Activated CD4-positive, alpha-beta T cell treated with anti-CD3 and anti-CD28 coated beads for 36 hours (primary cell): ENCODE data around the gene ATP8B1. TPM values are rescaled to one million over a fixed set of nuclear protein-coding genes. Genes with fewer than 3 reads are reported as not detected.
"Not testable (repeated sequence)": the region's sequence is repeated elsewhere in the genome, so short reads cannot be mapped to it uniquely, and the experiment has no call there.

Experiments used
- ATAC-seq: fragments of 200-7000 bp; cut with Tn5 transposase; one replicate; pipeline ENCODE4 v1.10.0; 2021; ENCODE audit warnings: mild to moderate bottlenecking, moderate library complexity
- CTCF ChIA-PET: fragments of 350-600 bp; sonication (Branson Sonifier 250); formaldehyde crosslinking; loops from one replicate; lab custom pipeline; 2021; ENCODE audit warnings: antibody characterized with exemption; lab: Charles Lee
- POLR2A ChIA-PET: fragments of 350-600 bp; sonication (Branson Sonifier 250); formaldehyde crosslinking; loops from one replicate; lab custom pipeline; 2021; ENCODE audit warnings: antibody characterized with exemption, inconsistent platforms; lab: Charles Lee
- DNase-seq: peaks from one replicate; pipeline ENCODE4 v3.0.0-alpha.2; 2020
- H3K27ac Mint-ChIP-seq: one replicate; pipeline ENCODE4 v1.8.0; 2021; ENCODE audit warnings: mixed read lengths
- H3K27me3 Mint-ChIP-seq: one replicate; pipeline ENCODE4 v1.8.0; 2021; ENCODE audit warnings: mixed read lengths
- H3K36me3 Mint-ChIP-seq: one replicate; pipeline ENCODE4 v1.8.0; 2021; ENCODE audit warnings: low read depth, mixed read lengths
- H3K4me1 Mint-ChIP-seq: one replicate; pipeline ENCODE4 v1.8.0; 2021; ENCODE audit warnings: mixed read lengths
- H3K4me3 Mint-ChIP-seq: one replicate; pipeline ENCODE4 v1.8.0; 2021; ENCODE audit warnings: mild to moderate bottlenecking, moderate library complexity, mixed read lengths
- H3K9me3 Mint-ChIP-seq: one replicate; pipeline ENCODE4 v1.8.0; 2021; ENCODE audit warnings: low read depth, mixed read lengths
- intact Hi-C, 2 experiments: fragments of 100-400 bp; cut with DNase I in 1 of 2; cut with micrococcal nuclease in 1 of 2; formaldehyde crosslinking; loops; one replicate each; pipeline versions ENCODE4 v1.14.2 to v1.15.1; 2022 to 2024; cut with DNase I, micrococcal nuclease
- total RNA-seq, 2 experiments: library from RNA; stranded (reverse); gene quantifications; one replicate each; pipeline ENCODE4 v1.2.3, GENCODE V29; 2021

ATP8B1 gene
- total RNA-seq, 2 experiments from 2014 or later, result not detected

DNA sequence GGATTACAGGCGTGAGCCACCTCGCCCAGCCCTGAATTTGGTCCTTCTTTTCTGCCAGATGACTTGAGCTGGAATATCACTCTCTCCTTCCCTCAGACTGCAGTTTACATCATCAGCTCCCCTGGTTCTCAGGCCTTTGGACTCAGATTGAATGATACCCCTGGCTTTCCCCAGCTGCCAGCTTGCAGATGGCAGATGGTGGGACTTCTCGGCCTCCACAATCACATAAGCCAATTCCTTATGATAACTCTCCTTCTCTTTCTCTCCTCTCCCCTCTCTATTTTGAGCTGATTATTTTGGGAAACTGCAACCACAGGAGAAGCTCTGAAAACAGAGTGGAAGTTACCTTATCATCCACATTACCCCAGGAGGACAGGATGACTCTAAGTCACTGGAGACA, 33.4 kb upstream of the ATP8B1 start:
- Mint-ChIP-seq H3K4me1 (peaks cover 33% of the 10 kb centered on the region), H3K27me3 (peaks cover 28% of the 10 kb centered on the region), H3K27ac (no peak overlapping the region), H3K4me3 (no peak overlapping the region), H3K9me3 (peaks cover 4% of the 10 kb centered on the region), H3K36me3 (peaks cover 6% of the 10 kb centered on the region)
- intact Hi-C loops, result loop anchor here in 1 of 2 experiments (5.0 to 10.0 kb wide), 5 partner anchors 706 to 1201 kb away; no protein-coding TSS in a partner anchor
- CTCF ChIA-PET, result no interaction called here
- ATAC-seq (no peak), DNase-seq (no peak)
- POLR2A ChIA-PET, result no interaction called here

DNA sequence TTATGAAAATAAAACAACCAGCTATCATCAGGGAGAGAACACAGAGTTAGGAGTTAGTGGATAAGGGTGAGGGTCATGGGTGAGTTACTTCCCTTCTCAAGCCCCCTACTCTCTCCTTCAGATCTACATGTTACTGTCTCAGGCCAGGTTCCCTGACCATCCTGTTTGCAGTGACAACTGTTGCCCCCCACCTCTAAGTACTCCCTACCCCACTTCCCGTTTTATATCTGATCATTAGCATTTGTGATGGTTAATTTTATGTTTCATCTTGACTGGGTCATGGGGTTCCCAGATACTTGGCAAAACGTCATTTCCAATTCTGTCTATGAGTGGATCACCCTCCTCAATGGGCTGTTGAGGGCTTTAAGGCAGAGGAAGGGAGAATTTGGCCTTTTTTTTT, 32.8 kb upstream of the ATP8B1 start:
- H3K36me3 Mint-ChIP-seq, result peaks cover 6% of the 10 kb centered on the region
- POLR2A ChIA-PET, result no interaction called here
- no peak overlapping the region for H3K27ac Mint-ChIP-seq
- CTCF ChIA-PET, result no interaction called here
- H3K4me1 Mint-ChIP-seq, result peaks cover 27% of the 10 kb centered on the region
- H3K4me3 Mint-ChIP-seq, result no peak overlapping the region
- DNase-seq, result no peak
- peaks cover 7% of the 10 kb centered on the region for H3K9me3 Mint-ChIP-seq
- intact Hi-C loops, result loop anchor here in 1 of 2 experiments (5.0 to 10.0 kb wide), 5 partner anchors 706 to 1201 kb away; no protein-coding TSS in a partner anchor
- peaks cover 28% of the 10 kb centered on the region for H3K27me3 Mint-ChIP-seq
- no peak for ATAC-seq

DNA sequence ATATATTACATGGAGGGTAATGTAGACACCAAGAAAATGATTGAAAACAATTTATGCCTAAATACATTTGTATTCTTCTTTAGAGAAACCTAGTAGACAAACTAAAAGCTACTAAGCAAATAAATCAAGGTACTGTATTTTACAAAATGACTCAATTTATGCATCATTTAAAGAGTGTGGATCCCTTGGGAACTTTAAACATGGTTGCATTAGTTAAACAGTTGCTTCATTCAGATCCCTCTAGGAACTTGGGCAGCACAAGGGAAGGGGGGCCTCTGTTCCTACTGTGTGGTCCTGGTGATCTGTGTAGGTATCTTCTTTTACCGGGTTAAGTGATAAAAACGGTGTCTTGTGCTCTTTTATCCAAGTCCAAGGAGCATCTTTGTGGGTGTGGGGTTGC, 31.5 kb upstream of the ATP8B1 start:
- Mint-ChIP-seq H3K27ac (no peak overlapping the region), H3K4me1 (peaks cover 27% of the 10 kb centered on the region), H3K9me3 (peaks cover 11% of the 10 kb centered on the region), H3K4me3 (no peak overlapping the region), H3K27me3 (peaks cover 26% of the 10 kb centered on the region), H3K36me3 (peaks cover 6% of the 10 kb centered on the region)
- intact Hi-C loops, result loop anchor here in 1 of 2 experiments (5.0 to 10.0 kb wide), 5 partner anchors 708 to 1203 kb away; no protein-coding TSS in a partner anchor
- ChIA-PET CTCF (no interaction called here), POLR2A (no interaction called here)
- ATAC-seq, result no peak
- DNase-seq, result no peak

DNA sequence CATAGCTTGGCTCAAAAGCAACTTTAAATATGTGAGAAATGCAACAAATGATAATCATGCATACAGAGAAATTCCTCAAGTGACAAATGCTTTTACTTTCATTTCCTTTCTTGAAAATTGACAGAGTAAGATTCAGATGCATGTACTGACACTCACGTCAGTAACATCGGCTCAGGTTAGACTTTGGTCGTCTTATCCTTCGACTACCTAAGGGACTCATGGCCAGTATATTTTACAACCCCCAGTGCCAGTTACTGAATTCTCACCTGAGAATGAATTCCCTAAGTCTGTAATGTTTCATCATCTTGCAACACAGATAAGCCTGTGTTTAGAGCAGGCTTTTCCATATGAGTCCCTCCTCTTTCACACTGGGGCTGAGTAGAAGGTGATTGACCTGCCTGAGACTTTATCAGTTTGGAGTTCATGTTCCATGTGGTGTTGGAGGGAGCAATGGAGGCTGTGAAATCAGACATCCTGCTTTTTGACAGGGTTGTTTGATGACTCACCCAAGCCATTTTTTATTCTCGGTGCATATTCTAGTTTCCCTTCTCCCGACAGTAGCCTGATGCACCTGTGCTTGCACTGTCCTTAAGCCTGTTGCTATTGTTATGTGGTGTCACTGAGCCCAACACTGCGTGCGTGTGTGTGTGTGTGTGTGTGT, 30.5 kb upstream of the ATP8B1 start:
- CTCF ChIA-PET, result interaction anchor here (0.8 kb wide), 1 partner anchor 48 kb away, joined by 3 read pairs; no protein-coding TSS in a partner anchor

DNA sequence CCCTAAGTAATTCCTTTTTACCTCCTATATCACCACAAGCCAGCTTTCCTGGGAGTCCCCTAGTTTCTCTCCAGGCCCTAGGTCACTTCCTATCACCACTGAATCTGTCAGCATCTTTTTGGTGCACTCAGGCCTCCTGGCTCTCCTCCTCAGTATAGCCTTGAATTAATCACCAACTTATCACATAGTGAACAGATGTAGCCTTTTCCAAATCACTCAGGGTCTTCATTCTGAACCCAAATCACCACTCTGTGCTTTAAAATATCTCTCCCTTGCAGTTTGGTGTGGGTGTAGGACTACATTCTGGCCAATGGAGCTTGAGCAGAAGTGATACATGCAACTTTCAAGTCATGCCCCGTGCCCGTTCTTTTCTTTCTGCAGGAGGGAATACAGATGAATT, 29.6 kb upstream of the ATP8B1 start:
- Mint-ChIP-seq H3K9me3 (peaks cover 11% of the 10 kb centered on the region), H3K36me3 (peaks cover 6% of the 10 kb centered on the region), H3K27me3 (peaks cover 26% of the 10 kb centered on the region), H3K27ac (no peak overlapping the region), H3K4me1 (peaks cover 17% of the 10 kb centered on the region), H3K4me3 (no peak overlapping the region)
- ChIA-PET POLR2A (interaction anchor here (0.5 to 0.7 kb wide), 2 partner anchors 19 to 885 kb away, joined by 3 to 6 read pairs; no protein-coding TSS in a partner anchor), CTCF (interaction anchor here (0.7 kb wide), 1 partner anchor 305 kb away, joined by 3 read pairs; no protein-coding TSS in a partner anchor)
- ATAC-seq (no peak), DNase-seq (no peak)
- intact Hi-C loops, result loop anchor here in 1 of 2 experiments (2.0 to 10.0 kb wide), 4 partner anchors 202 to 862 kb away; no protein-coding TSS in a partner anchor

More for the DNA sequence above, 30.5 kb upstream of the ATP8B1 start:
- ATAC-seq, result peak; percentile 49
- Mint-ChIP-seq H3K27ac (peak overlapping the region; percentile 59), H3K9me3 (peaks cover 11% of the 10 kb centered on the region), H3K27me3 (peaks cover 29% of the 10 kb centered on the region), H3K4me1 (peaks cover 26% of the 10 kb centered on the region), H3K4me3 (peak overlapping the region; percentile 30), H3K36me3 (peaks cover 6% of the 10 kb centered on the region)
- peak; percentile 56 for DNase-seq
- POLR2A ChIA-PET, result interaction anchor here (0.5 to 0.7 kb wide), 2 partner anchors 20 to 886 kb away, joined by 3 to 6 read pairs; no protein-coding TSS in a partner anchor
- intact Hi-C loops, result loop anchor here in 1 of 2 experiments (2.0 to 10.0 kb wide), 4 partner anchors 203 to 861 kb away; no protein-coding TSS in a partner anchor

DNA sequence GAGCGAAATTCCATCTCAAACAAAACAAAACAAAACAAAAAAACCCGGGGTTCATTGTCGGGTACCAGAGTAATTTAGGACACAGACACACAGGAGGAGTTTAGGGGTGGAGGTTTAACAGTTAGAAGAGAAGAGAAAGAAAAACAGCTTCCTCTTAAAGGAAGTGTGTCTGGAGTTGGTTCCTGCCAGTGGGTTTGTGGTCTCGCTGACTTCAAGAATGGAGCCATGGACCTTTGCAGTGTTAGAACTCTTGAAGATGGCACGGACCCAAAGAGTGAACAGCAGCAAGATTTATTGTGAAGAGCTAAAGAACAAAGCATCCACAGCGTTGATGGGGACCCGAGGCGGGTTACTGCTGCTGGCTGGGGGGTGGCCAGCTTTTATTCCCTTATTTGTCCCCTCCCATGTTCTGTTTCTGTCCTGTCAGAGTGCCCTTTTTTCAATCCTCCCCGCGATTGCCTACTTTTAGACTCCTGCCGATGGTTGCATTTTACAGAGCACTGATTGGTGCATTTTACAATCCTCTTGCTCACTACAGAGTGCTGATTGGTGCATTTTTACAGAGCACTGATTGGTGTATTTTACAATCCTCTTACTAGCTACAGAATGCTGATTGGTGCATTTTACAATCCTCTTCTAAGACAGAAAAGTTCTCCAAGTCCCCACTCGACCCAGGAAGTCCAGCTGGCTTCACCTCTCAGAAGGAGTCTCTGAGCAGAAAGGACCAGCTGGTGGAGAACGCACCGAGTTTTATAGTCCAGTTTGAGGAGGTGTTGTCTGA, 28.7 kb upstream of the ATP8B1 start:
- intact Hi-C loops, result loop anchor here in 1 of 2 experiments (2.0 to 10.0 kb wide), 4 partner anchors 201 to 863 kb away; no protein-coding TSS in a partner anchor
- Mint-ChIP-seq H3K27ac (no peak overlapping the region), H3K4me3 (no peak overlapping the region), H3K9me3 (peaks cover 11% of the 10 kb centered on the region), H3K4me1 (peaks cover 16% of the 10 kb centered on the region), H3K27me3 (peaks cover 26% of the 10 kb centered on the region), H3K36me3 (peaks cover 6% of the 10 kb centered on the region)
- POLR2A ChIA-PET, result no interaction called here
- CTCF ChIA-PET, result interaction anchor here (0.7 kb wide), 1 partner anchor 306 kb away, joined by 3 read pairs; no protein-coding TSS in a partner anchor
- DNase-seq, result no peak
- ATAC-seq, result no peak

DNA sequence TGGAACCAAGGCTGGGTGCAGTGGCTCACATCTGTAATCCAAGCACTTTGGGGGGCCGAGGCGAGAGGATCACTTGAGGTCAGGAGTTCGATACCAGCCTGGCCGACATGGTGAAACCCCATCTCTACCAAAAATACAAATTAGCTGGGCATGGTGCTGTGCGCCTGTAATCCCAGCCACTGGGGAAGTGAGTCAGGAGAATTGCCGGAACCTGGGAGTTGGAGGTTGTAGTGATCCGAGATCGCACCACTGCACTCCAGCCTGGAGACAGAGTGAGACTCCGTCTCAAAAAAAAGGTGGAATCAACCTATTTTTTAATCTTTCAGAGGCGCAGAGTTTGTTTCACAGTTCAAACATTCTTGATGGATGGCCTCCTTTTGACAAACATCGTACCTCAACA, 24.5 kb upstream of the ATP8B1 start:
- intact Hi-C loops, result no loop called here
- Mint-ChIP-seq H3K27me3 (peaks cover 14% of the 10 kb centered on the region), H3K4me1 (peaks cover 2% of the 10 kb centered on the region), H3K36me3 (peaks cover 4% of the 10 kb centered on the region), H3K4me3 (no peak overlapping the region), H3K27ac (no peak overlapping the region), H3K9me3 (peaks cover 11% of the 10 kb centered on the region)
- DNase-seq (no peak), ATAC-seq (no peak)
- CTCF ChIA-PET, result interaction anchor here (0.6 kb wide), 1 partner anchor 21 kb away, joined by 3 read pairs; no protein-coding TSS in a partner anchor
- POLR2A ChIA-PET, result no interaction called here

DNA sequence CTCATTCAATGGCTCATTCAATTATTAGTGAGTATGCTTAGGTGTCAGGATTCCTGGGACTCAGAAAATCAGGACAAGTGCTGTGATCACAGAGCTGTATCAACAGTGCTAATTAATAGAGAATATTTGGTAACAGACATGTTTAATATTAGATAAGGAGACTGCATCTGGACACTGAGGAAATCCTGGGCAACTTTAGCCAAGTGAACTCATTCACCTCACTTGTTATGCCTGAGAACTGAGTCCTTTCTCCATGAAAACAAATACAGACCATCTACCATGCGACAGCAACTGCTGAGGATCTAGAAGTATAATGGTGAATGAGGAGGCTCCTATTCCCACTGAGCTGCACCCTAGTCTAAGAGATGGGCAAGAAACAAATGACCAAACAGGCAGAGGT, 23.1 kb upstream of the ATP8B1 start:
- Mint-ChIP-seq H3K27me3 (peaks cover 10% of the 10 kb centered on the region), H3K9me3 (peaks cover 4% of the 10 kb centered on the region), H3K36me3 (no peaks in the 10 kb centered on the region), H3K4me1 (no peaks in the 10 kb centered on the region), H3K27ac (no peak overlapping the region), H3K4me3 (no peak overlapping the region)
- intact Hi-C loops, result no loop called here
- ATAC-seq, result no peak
- no peak for DNase-seq
- ChIA-PET CTCF (interaction anchor here (0.6 kb wide), 1 partner anchor 89 kb away, joined by 3 read pairs; no protein-coding TSS in a partner anchor), POLR2A (no interaction called here)

DNA sequence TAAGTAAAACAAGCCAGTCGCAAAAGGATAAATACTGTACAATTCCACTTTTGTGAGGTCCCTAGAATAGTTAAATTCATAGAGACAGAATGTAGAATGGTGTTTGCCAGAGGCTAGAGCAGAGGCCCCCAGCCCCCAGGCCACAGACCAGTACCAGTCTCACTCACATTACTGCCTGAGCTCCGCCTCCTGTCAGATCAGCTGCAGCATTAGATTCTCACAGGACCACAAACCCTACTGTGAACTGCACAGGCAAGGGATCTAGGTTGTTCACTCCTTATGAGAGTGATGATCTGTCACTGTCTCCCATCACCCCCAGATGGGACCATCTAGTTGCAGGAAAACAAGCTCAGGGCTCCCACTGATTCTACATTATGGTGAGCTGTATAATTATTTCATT, 17.5 kb upstream of the ATP8B1 start:
- H3K36me3 Mint-ChIP-seq, DNase-seq, H3K4me1 Mint-ChIP-seq, H3K9me3 Mint-ChIP-seq, H3K4me3 Mint-ChIP-seq, POLR2A ChIA-PET, H3K27ac Mint-ChIP-seq, intact Hi-C loops, ATAC-seq, CTCF ChIA-PET: not testable (repeated sequence)
- H3K27me3 Mint-ChIP-seq, result peaks cover 11% of the 10 kb centered on the region

DNA sequence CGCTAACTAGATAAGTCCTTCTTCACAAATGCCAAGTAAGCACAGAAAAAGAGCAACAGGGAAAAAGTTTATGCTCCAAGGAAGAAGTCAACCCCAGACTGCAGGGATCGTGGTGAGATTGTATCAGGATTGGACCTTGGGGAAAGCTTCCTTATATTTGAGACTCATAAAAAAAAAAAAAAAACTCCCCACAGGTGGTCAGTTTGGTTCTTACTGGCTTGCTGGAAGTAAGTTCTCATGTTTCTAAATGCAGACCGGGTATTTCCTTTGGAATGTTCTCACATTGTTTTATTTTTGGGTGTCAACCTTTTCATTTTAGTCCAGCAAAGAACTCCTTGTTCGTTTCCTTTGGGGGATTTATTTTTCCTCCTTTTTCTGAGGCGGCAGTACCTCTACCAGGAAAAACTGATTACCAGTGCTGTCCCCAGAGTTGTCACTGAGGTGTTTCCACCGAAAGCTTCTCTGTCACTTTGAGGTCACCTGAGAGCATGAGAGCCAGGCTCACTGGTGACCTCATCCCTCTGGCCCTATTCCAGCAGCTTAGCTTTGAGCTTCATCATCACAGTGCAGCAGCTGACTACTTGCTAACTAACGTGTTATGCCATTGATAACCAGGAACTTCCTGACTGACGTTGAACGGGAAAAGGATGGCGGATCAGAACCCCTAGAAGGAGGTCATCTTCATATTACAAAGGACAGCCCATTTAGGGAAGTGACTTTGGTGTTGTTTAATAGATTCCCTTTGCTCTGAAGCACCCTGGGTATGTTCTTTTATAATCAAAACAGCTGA, 16.8 kb upstream of the ATP8B1 start:
- Mint-ChIP-seq H3K36me3 (no peaks in the 10 kb centered on the region), H3K4me3 (no peak overlapping the region), H3K27me3 (peaks cover 11% of the 10 kb centered on the region), H3K27ac (no peak overlapping the region), H3K4me1 (no peaks in the 10 kb centered on the region), H3K9me3 (no peaks in the 10 kb centered on the region)
- ChIA-PET CTCF (no interaction called here), POLR2A (no interaction called here)
- ATAC-seq (no peak), DNase-seq (peak; percentile 27)
- intact Hi-C loops, result no loop called here

DNA sequence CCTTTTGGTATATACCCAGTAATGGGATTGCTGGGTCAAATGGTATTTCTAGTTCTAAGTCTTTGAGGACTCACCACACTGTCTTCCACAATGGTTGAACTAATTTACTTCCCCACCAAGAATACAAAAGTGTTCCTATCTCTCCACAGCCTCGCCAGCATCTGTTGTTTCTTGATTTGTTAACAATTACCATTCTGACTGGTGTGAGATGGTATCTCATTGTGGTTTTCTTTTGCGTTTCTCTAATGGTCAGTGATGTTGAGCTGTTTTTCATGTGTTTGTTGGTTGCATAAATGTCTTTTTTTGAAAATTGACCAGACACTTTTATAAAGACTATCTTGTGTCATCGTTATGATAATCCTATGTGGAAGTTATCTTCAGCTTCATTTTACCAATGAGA, 16.0 kb upstream of the ATP8B1 start:
- intact Hi-C loops, result no loop called here
- ATAC-seq (no peak), DNase-seq (no peak)
- Mint-ChIP-seq H3K4me3 (no peak overlapping the region), H3K4me1 (no peaks in the 10 kb centered on the region), H3K27ac (no peak overlapping the region), H3K36me3 (no peaks in the 10 kb centered on the region), H3K9me3 (peaks cover 1% of the 10 kb centered on the region), H3K27me3 (peaks cover 11% of the 10 kb centered on the region)
- ChIA-PET CTCF (no interaction called here), POLR2A (no interaction called here)
